ENCODE results near the gene PSME2.

DNA sequence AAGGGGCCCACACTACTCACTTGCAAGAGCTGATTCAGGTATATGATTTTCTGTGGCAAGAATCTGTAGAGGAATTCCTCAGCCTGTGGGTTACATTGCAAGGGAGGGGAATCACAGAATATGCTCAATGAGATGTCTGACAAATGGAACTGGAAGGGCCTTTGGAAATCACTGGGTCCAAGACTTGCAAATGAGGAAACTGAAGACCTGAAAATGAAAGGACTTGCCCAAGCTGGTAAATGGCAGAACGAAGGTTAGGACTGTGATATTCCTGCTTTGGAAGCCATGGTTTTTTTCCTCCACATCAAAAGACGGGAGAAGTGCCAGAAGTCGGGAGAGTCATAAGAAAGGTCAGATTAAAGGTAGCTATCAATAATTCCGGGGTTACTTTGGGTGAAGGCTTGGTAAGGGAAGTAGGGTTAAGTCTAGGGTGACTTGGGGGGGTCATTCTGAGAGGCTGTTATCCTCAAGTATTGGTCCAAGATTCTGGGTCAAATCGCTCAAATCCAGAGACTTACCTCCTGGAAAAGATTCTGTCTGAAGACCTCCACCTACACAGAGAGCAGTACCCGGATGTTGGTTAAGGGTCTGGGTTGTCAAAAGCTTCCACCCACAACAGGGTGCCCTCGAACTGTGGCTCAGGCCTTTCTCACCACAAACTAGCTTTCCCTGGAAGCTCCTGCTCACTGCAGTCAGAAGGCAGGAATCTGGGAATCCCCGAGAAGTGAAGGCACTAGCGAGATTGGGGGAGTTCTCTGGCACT, 539 bp downstream of the PSME2 start:
- TF ChIP-seq, protein P1, sequence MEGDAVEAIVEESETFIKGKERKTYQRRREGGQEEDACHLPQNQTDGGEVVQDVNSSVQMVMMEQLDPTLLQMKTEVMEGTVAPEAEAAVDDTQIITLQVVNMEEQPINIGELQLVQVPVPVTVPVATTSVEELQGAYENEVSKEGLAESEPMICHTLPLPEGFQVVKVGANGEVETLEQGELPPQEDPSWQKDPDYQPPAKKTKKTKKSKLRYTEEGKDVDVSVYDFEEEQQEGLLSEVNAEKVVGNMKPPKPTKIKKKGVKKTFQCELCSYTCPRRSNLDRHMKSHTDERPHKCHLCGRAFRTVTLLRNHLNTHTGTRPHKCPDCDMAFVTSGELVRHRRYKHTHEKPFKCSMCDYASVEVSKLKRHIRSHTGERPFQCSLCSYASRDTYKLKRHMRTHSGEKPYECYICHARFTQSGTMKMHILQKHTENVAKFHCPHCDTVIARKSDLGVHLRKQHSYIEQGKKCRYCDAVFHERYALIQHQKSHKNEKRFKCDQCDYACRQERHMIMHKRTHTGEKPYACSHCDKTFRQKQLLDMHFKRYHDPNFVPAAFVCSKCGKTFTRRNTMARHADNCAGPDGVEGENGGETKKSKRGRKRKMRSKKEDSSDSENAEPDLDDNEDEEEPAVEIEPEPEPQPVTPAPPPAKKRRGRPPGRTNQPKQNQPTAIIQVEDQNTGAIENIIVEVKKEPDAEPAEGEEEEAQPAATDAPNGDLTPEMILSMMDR (conservative IDR thresholded peaks at IDR 0.05), result no peak
- no peak for TF ChIP-seq ZFX (IDR thresholded peaks at IDR 0.05)
